H1 (cell line): Measurements from ENCODE around the gene LHPP.

Experiments used
- CHD1 ChIP-seq: IDR thresholded peaks from 2 replicates; pipeline ENCODE4 v1.6.1; 2012; ENCODE audit warnings: low read depth, low read length, improper control_type of control experiment
- CHD2 ChIP-seq: IDR thresholded peaks from 2 replicates; pipeline ENCODE4 v1.6.1; 2012; ENCODE audit warnings: low read length, improper control_type of control experiment
- CREB1 ChIP-seq: IDR thresholded peaks from 2 replicates; pipeline ENCODE4 v1.6.1; 2012; ENCODE audit warnings: inconsistent platforms
- EZH2 ChIP-seq: fragments of 200-600 bp; sonication (generic); IDR thresholded peaks from 2 replicates; pipeline ENCODE4 v1.7.1; 2012; ENCODE audit warnings: low read depth, mild to moderate bottlenecking, moderate library complexity, low read length, inconsistent platforms; ENCODE audit not compliant: severe bottlenecking
- HDAC2 ChIP-seq, 2 experiments: fragments of 300-600 bp in 1 of 2; sonication (generic) in 1 of 2; IDR thresholded peaks; 2 replicates each; pipeline ENCODE4 v1.6.1; 2011 to 2012; ENCODE audit warnings: low read depth in 2 of 2, low read length in 2 of 2, mild to moderate bottlenecking in 2 of 2, moderate library complexity in 2 of 2, borderline replicate concordance in 1 of 2, inconsistent platforms in 1 of 2
- POLR2A ChIP-seq, 2 experiments: IDR thresholded peaks; 1 replicate in 1 of 2; 2 replicates in 1 of 2; pipeline ENCODE4 v1.6.1; 2011; ENCODE audit warnings: low read depth in 2 of 2, low read length in 2 of 2, mild to moderate bottlenecking in 2 of 2; ENCODE audit errors: control extremely low read depth in 1 of 2
- POLR2AphosphoS5 ChIP-seq: IDR thresholded peaks from 2 replicates; pipeline ENCODE4 v1.6.1; 2011; ENCODE audit warnings: low read depth, low read length
- POU5F1 ChIP-seq: IDR thresholded peaks from 2 replicates; pipeline ENCODE4 v1.6.1; 2011; ENCODE audit warnings: low read depth, mild to moderate bottlenecking, low read length, moderate library complexity
- RBBP5 ChIP-seq: IDR thresholded peaks from 2 replicates; pipeline ENCODE4 v1.7.1; 2012; ENCODE audit warnings: low read depth, mild to moderate bottlenecking, inconsistent platforms, low read length, moderate library complexity, borderline replicate concordance
- SIN3A ChIP-seq, 2 experiments: IDR thresholded peaks in 1 of 2; conservative IDR thresholded peaks in 1 of 2; 2 replicates each; pipeline ENCODE4 v1.6.1; 2011 to 2012; ENCODE audit warnings: low read length in 2 of 2, improper control_type of control experiment in 1 of 2, low read depth in 1 of 2, mild to moderate bottlenecking in 1 of 2
- YY1 ChIP-seq: IDR thresholded peaks from 2 replicates; pipeline ENCODE4 v1.6.1; 2011; ENCODE audit warnings: low read depth, mild to moderate bottlenecking, low read length
- TF ChIP-seq, protein P1 (sequence below), 3 experiments: IDR thresholded peaks; 1 replicate in 2 of 3; 2 replicates in 1 of 3; pipeline versions ENCODE4 v1.5.1 to v1.6.1; 2011; ENCODE audit warnings: low read length in 3 of 3, mild to moderate bottlenecking in 3 of 3, inconsistent platforms in 2 of 3, low read depth in 1 of 3, moderate library complexity in 1 of 3; ENCODE audit not compliant: insufficient read depth in 1 of 3; ENCODE audit errors: control extremely low read depth in 1 of 3
- TF ChIP-seq, protein P2 (sequence below): IDR thresholded peaks from 2 replicates; pipeline ENCODE4 v1.6.1; 2012; ENCODE audit warnings: low read length, inconsistent platforms
- TF ChIP-seq, protein P3 (sequence below): IDR thresholded peaks from 2 replicates; pipeline ENCODE4 v1.6.1; 2011; ENCODE audit warnings: low read depth, mild to moderate bottlenecking, low read length; ENCODE audit not compliant: insufficient read depth

DNA sequence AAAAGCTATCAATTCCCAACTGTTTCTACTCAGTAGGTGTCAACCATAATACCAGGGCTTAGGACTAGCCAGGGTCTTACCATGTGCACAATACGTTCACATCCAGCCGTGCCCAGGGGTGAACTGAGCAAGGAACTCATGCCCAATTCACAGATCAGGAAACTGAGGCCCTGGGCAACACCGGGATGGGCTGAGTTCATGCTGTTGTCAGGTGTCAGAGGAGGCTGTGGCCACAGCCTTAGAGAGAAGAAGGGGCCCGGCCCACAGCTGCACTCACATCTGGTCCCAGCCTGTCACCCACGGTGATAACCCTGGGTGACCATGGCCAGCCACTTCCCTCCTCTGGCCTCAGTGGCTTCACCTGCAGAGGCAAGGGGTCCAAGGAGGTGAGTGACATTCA is 190.6 kb downstream of the LHPP start:
- TF ChIP-seq CHD2 (no peak), POLR2A (IDR thresholded peaks at IDR 0.05; ENCODE audit: control extremely low read depth in 1 of 2, low read depth in 2 of 2, low read length in 2 of 2) (no peak), CHD1 (no peak), EZH2 (no peak), POU5F1 (no peak), POLR2AphosphoS5 (no peak), SIN3A (conservative IDR thresholded peaks at IDR 0.05 in 1 of 2, IDR thresholded peaks at IDR 0.05 in 1 of 2; ENCODE audit: low read depth in 1 of 2, low read length in 2 of 2) (no peak), RBBP5 (no peak), YY1 (no peak), HDAC2 (IDR thresholded peaks at IDR 0.05; ENCODE audit: borderline replicate concordance in 1 of 2, low read depth in 2 of 2, low read length in 2 of 2) (no peak), CREB1 (no peak)
- TF ChIP-seq, protein P1, sequence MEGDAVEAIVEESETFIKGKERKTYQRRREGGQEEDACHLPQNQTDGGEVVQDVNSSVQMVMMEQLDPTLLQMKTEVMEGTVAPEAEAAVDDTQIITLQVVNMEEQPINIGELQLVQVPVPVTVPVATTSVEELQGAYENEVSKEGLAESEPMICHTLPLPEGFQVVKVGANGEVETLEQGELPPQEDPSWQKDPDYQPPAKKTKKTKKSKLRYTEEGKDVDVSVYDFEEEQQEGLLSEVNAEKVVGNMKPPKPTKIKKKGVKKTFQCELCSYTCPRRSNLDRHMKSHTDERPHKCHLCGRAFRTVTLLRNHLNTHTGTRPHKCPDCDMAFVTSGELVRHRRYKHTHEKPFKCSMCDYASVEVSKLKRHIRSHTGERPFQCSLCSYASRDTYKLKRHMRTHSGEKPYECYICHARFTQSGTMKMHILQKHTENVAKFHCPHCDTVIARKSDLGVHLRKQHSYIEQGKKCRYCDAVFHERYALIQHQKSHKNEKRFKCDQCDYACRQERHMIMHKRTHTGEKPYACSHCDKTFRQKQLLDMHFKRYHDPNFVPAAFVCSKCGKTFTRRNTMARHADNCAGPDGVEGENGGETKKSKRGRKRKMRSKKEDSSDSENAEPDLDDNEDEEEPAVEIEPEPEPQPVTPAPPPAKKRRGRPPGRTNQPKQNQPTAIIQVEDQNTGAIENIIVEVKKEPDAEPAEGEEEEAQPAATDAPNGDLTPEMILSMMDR (IDR thresholded peaks at IDR 0.05; ENCODE audit: control extremely low read depth in 1 of 3, insufficient read depth in 1 of 3, low read depth in 1 of 3, low read length in 3 of 3) = no peak
- TF ChIP-seq, protein P2, sequence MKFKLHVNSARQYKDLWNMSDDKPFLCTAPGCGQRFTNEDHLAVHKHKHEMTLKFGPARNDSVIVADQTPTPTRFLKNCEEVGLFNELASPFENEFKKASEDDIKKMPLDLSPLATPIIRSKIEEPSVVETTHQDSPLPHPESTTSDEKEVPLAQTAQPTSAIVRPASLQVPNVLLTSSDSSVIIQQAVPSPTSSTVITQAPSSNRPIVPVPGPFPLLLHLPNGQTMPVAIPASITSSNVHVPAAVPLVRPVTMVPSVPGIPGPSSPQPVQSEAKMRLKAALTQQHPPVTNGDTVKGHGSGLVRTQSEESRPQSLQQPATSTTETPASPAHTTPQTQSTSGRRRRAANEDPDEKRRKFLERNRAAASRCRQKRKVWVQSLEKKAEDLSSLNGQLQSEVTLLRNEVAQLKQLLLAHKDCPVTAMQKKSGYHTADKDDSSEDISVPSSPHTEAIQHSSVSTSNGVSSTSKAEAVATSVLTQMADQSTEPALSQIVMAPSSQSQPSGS = no peak
- TF ChIP-seq, protein P3, sequence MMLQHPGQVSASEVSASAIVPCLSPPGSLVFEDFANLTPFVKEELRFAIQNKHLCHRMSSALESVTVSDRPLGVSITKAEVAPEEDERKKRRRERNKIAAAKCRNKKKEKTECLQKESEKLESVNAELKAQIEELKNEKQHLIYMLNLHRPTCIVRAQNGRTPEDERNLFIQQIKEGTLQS = no peak
